Loucy (cell line): ENCODE measurements around the gene LUZP2.

Experiments
- CTCF ChIP-seq: fragments of 200-600 bp; sonication (generic); conservative IDR thresholded peaks from 2 replicates; pipeline ENCODE4 v1.5.1; 2014; ENCODE audit warnings: mild to moderate bottlenecking, antibody characterized with exemption, low read length
- EZH2phosphoT487 ChIP-seq: fragments of 200-600 bp; IDR thresholded peaks from 2 replicates; pipeline ENCODE4 v1.6.1; 2018; ENCODE audit warnings: antibody characterized with exemption, mild to moderate bottlenecking, moderate library complexity, borderline replicate concordance

- no peak for TF ChIP-seq EZH2phosphoT487
- TF ChIP-seq CTCF: no peak
Observed at GRCh38 chr11:24748261-24748660, 251.4 kb downstream of the LUZP2 start.
